Neural progenitor cell (in vitro differentiated cells): ENCODE measurements around the gene ATG16L1.

ENCODE experiments used
- CTCF ChIP-seq: fragments of 200-600 bp; sonication (generic); IDR thresholded peaks from 2 replicates; pipeline ENCODE4 v1.5.1; 2017; ENCODE audit warnings: antibody characterized with exemption, mild to moderate bottlenecking
- EZH2 ChIP-seq: fragments of 200-600 bp; sonication (generic); IDR thresholded peaks from 2 replicates; pipeline ENCODE4 v1.6.1; 2017; ENCODE audit warnings: antibody characterized with exemption, mild to moderate bottlenecking, moderate library complexity

- TF ChIP-seq CTCF (no peak), EZH2 (no peak)
Measured at GRCh38 chr2:233204286-233204936, 47.1 kb upstream of the ATG16L1 start.
